Fibroblast of skin of right biceps (primary cell): ENCODE data around the gene SHC1.

Experiments
- DNase-seq: peaks from one replicate; pipeline ENCODE4 v3.0.0-alpha.2; 2013

Gene SHC1

GRCh38 chr1:155007251-155007828 is 36.8 kb upstream of the SHC1 start:
- no peak for DNase-seq

DNA sequence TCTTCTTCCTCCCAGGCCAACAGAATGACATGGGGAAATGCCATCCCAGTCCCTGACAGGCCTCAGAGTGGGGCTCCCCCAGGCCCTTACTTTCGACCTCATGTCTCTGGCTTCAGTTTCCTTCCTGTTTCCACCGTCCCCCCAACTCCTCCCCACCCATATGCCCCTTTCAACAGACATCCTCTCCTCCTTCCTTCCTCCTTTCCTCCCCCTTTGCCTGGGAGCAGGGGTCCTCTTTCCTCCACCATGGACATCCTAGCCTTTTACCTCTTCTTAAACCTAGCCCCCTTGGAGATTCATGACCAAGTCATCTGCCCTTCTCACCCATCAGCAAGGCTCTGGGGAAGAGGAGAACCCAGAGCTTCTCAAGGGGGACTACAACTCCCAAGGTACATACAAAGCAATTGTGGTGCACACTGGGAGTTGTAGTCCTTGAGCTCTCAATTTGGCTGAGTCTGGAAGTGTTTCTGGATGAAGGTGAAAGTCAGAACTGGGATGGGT is 36.1 kb upstream of the SHC1 start:
- DNase-seq, result peak; percentile 31

DNA sequence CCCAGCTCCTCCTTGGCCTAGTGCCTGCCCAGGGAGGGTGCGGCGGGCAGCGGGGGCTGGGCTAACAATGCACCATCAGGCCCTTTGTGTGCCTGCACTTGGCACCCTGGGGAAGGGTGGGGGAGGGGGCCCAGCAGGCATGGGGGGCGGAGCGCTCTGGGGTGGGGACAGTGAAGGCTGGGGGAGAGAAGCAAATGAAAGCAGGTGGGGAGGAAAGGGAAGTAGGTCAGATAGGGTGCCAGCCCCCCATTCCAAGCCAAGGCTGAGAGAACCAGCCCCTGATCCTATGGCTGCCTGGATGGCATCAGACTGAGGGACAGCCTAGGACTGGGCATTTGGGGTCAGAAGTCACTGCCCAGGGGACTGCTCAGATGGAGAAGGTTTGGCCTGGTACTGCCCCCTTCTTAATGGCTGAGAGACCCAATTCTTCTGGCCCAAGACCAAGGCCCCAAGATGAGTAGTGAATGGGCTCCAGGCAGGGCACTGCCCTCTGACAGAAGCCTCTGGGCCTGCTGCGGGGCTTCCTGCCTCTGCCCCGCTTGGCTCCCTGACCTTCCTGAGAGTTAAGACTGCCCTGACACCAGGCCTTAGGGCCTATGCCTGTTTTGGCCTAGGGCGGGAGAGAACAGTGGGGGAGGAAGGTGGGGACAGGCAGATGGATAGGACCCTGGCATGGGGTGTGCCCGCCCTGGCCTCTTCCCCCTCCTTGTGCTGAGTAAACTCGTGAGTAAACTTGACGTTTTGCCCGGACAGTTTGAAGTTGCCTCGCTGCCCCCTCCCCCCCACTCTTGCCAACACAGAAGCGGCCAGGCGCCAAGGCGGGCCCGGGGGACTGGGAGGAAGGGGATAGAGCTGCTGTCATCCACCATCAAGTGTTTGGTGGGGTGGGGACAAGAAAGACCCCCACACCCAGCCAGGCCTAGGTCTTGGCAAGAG is 34.8 kb upstream of the SHC1 start:
- no peak for DNase-seq

DNA sequence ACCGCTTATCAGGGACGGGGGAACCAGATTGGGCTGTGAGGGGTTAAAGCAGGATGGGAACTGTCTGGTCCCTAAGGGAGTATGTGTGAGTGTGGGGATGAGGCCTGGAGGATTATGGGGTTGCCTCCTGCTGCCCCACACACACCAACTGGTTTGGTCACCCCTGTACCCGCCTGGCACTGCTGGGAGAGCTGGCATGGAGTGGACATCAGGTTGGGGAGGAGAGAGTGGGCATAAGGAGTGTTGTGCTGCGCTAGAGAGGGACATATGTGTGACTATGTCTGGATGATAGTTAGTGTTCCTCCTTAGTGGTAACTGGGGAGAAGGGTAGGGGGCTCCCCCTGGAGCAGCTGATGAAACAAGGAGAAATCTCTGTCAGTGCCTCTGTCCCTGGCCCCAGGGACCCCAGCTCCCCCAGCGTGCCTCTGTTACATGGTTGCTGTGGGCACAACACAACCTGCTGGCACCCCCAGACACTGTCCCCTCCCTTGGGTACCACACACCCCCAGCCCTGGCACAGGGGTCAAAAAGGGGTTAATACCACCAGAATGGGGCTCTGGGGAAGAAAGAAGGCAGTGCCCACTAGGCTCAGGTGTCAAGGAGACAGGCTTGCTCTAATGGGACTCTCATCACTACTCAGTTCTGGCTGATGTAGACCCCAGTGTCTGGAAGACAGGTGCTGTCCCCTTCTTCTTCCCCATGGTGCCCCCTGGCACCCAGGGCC is 34.0 kb upstream of the SHC1 start:
- peak; percentile 12 for DNase-seq

- DNase-seq, result peak; percentile 40
Measured at GRCh38 chr1:155003766-155004351, 33.3 kb upstream of the SHC1 start.

GRCh38 chr1:155003227-155003765 is 32.7 kb upstream of the SHC1 start:
- DNase-seq, result peak; percentile 22

- peak; percentile 13 for DNase-seq
Measured at GRCh38 chr1:155002464-155003226, 32.1 kb upstream of the SHC1 start, which contains the start of gene ZBTB7B. TSS of gene ZBTB7B (plus strand) at chr1:155002802. CDS start at chr1:155014661, 11,859 bp downstream.

DNA sequence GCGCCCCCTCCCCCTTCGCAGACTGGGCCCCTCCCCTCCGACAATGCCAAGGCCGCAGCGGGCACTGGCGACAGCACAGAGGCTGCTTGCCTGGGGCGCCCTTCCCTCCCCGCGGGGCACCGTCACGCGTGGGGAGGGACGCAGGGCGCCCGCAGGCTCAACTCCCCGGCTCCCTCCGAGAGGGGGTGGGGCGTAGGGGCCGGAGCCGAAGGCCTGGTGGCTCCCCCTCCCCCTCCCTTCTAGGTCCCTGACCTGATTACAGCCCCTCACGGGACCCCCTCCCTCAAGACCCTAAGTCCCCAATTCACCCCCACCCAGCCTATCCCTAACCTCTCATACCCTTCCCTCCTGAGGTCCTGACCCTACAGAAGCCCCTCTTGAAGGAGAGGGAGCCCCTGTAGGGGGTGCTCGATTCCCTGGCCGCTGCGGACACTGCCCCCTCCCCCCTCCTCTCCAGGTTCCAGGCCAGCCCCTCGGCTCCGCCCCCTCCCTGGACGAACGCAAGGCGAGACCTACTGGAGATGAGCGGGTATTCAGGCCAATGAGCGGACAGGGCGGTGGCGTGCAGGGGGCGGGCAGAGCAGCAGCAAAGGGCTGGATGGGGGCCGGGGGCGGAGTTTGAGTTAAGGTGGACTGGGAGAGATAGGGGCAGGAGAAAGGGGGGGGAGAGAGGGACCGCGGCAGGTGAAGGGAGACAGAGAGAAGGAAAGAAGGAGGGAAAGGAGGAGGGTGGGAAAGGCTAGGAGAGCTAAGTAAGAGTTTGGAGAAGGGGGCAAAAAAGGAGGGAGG is 31.3 kb upstream of the SHC1 start:
- DNase-seq, result peak; percentile 99

- no peak for DNase-seq
Measured at GRCh38 chr1:155001425-155001674, 30.8 kb upstream of the SHC1 start.

GRCh38 chr1:155000726-155001424 is 30.3 kb upstream of the SHC1 start:
- DNase-seq, result peak; percentile 82

GRCh38 chr1:155000411-155000725 is 29.8 kb upstream of the SHC1 start:
- peak; percentile 11 for DNase-seq

DNA sequence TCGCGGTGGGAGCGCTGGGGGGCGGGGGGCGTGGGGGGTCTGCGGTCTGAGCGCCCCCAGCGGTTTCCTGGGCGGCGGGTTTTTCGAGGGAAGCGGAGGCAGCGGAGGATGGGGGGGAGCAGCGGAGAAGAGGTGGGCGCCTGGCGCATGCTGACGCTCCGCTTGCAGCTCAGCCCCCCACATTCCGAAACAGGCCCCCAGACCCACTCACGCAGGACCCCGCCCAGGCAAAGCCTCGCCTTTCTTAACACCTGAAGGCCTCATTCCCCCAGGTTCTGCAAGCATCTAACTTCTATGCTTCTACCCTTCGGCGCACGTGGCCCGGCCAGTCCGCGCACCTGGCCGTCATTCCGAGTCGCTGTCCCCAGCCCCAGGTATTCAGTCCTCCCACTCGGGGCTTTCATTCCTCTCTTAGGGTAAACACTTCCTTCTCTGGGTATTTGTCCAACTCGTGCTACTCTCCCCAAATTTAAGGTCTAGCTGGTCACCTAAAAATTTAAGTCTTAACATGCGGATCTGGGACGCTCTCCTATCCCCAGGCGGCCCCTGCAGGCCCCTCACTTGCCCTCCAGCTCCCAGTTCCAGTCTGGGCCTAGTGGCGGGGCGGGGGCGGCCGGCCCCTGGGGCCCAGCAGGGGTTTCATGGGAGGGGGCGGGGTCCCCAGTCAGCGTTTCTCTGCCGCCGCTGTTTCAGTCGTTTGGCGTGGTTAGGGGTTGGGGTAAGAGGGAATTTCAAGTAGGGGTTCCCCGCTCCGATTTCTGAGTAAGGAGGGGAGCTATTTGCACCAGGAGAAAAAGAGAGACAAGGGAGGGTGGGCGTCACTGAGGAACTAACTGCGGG is 29.2 kb upstream of the SHC1 start:
- DNase-seq, result no peak

DNA sequence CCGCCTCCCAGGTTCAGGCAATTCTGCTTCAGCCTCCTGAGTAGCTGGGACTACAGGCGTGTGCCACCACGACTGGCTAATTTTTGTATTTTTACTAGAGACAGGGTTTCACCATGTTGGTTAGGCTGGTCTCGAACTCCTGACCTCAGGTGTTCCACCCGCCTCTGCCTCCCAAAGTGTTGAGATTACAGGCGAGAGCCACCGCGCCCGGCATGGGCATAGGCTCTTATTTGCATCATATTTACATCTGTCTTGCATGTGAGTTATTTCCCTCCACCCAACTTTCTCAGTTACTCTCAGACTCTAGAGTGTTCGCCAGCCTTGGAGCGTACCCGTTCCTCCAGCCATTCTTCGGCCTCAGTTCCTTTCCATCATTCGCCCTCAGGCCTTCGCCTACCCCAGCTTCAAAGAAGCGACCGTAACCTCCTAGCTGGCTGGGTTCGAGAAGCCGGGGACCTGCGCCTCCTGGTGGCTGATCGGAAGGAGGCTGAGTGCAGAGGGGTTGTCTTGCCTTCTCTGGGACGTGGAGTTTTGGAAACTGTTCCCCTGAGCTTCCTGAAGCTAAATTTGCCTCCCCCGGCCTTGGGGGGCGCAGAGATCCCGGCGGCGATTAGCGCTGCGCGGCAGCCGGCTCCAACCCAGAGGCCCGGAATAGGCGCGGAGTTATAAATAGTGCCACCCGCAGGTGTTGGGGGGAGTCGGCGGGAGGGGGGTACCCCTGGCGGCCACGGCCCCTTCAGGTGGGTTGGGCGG is 28.4 kb upstream of the SHC1 start:
- DNase-seq, result peak; percentile 78

DNA sequence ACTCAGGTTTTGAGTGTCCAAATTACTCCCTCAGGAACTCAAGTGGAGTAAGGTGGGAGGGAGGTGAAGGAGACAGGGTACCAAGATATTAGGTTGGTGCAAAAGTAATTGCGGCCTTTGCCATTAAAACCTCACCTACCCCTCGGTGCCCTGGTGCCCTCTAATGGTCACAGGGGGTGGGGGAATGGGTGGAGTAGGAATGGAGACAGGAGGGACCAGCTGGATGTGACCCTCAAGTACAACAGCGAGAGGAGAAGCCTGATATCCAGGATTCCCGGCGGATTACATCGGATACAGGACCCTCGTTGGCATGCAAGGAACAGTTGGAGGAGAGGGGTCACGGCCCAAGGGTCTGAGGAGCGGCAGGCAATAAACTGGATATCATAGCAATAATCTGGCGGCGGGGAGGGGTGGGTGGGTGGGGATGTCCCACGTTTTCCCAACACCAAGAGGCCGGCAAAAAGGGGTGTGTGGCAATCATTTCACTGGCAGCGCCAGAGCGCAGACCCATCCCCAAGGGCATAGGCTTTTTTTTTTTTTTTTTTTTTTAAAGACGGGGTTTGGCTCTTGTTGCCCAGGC is 27.7 kb upstream of the SHC1 start:
- no peak for DNase-seq

DNA sequence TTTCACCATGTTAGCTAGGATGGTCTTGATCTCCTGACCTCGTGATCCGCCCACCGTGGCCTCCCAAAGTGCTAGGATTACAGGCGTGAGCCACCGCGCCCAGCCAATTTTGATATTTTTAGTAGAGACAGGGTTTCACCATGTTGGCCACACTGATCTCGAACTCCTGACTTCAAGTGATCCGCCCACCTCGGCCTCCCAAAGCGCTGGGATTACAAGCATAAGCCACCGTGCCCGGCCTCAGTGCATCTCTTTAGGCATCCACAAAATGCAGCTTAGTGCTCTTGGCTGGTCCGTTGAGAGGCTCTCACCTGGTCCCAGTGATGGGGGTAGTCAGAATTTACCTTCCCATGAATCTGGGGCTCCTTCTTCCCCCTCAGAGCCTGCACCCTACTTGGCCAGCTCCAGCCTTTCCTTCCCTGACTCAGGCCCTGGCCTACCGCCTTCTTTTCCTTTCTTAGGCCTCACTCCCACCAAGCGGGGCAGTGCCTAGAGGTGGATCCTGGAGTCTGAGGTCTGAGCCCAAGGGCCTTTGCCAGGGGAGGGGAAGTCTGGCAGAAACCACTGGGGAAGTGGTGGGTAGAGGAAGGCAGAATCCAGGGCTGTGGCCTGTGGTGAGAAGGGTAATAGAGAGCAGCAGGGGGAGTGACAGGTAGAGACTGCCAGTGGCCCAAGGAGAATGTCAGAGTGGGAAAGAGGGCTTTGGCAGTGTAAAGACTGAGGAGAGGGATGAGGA is 26.6 kb upstream of the SHC1 start:
- DNase-seq, result no peak

DNA sequence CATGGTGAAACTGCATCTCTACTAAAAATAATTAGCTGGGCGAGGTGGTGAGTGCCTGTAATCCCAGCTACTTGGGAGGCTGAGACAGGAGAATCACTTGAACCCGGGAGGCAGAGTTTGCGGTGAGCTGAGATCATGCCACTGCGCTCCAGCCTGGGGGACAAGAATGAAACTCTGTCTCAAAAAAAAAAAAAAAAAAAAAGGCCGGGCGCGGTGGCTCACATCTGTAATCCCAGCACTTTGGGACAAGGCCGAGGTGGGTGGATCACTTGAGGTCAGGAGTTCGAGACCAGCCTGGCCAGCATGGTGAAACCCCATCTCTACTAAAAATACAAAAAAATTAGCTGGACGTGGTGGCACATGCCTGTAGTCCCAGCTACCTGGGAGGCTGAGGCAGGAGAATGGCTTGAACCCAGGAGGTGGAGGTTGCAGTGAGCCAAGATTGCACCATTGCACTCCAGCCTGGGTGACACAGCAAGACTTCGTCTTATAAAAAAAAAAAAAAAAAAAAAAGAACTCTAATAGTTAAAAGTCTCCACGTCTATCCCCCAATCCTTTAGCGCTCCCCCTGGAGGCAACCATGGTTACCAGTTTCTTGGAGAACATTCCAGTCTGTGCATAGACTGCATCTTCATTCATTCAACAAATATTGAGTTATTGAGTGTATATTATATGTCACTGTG is 24.9 kb upstream of the SHC1 start:
- DNase-seq, result peak; percentile 84

- no peak for DNase-seq
Measured at GRCh38 chr1:154994591-154994990, 24.0 kb upstream of the SHC1 start.

DNA sequence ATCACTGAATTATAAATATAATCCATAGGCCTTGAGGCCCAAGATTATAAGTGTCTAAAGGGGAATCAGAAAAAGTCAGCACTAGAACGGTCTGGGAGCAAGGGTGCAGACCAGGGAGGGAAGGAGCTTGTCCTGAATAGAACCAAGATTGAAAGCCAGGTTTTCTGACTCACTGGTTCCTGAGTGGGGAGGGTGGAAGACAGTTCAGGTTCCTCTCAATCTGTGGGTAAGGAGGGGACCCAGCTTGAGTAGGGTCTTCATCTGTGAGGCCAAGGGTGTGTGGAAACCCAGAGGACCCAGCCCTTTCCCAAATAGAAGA is 23.7 kb upstream of the SHC1 start:
- DNase-seq, result no peak
